ENCODE data around the gene MAP3K3. TPM values are rescaled to one million over a fixed set of nuclear protein-coding genes. Genes with fewer than 3 reads are reported as not detected.
"Not testable (repeated sequence)": the region's sequence is repeated elsewhere in the genome, so short reads cannot be mapped to it uniquely, and the experiment has no call there.

The MAP3K3 gene
- total RNA-seq, 2 donors from 2014 or later, result 28.3 to 54.2 TPM

- Mint-ChIP-seq H3K36me3 (peaks cover 22 to 28% of the 10 kb centered on the region in 2 donors), H3K27ac (peak overlapping the region; percentile 36 to 94), H3K9me3 (no peaks in the 10 kb centered on the region)
- DNase-seq (ENCODE audit: low spot score in 2 of 2) (no peak), ATAC-seq (no peak)
These were observed 82.0 kb downstream of the MAP3K3 start for GRCh38 chr17:63704259-63704576.

DNA sequence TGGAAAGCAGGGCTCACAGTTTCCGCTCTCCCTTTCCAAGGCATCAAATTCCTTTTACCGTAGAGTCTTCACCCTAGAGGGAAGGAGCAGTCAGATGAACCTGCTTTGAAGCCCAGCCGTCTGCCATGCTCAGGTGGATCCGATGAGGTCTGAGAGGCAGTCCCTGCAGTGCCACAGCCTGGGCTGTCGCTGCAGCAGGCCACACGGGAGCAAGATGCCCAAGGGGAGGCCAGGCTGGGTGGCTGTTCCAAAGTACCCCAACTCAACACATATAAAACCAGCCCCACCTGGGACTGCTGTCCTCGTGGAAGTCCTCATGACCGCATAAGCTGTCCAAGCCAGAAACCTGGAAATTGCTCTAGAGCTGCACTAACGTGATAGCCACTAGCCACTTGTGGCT lies 82.6 kb downstream of the MAP3K3 start:
- no peak for ATAC-seq
- DNase-seq (ENCODE audit: low spot score in 2 of 2), result no peak

GRCh38 chr17:63705657-63706056 lies 83.4 kb downstream of the MAP3K3 start:
- peaks cover 28 to 31% of the 10 kb centered on the region in 2 donors for H3K36me3 Mint-ChIP-seq

More for the DNA sequence above, 82.6 kb downstream of the MAP3K3 start:
- peak overlapping the region in 1 of 2 donors; percentile 69 for H3K27ac Mint-ChIP-seq
- peaks cover 28 to 31% of the 10 kb centered on the region in 2 donors for H3K36me3 Mint-ChIP-seq
- no peaks in the 10 kb centered on the region for H3K9me3 Mint-ChIP-seq

DNA sequence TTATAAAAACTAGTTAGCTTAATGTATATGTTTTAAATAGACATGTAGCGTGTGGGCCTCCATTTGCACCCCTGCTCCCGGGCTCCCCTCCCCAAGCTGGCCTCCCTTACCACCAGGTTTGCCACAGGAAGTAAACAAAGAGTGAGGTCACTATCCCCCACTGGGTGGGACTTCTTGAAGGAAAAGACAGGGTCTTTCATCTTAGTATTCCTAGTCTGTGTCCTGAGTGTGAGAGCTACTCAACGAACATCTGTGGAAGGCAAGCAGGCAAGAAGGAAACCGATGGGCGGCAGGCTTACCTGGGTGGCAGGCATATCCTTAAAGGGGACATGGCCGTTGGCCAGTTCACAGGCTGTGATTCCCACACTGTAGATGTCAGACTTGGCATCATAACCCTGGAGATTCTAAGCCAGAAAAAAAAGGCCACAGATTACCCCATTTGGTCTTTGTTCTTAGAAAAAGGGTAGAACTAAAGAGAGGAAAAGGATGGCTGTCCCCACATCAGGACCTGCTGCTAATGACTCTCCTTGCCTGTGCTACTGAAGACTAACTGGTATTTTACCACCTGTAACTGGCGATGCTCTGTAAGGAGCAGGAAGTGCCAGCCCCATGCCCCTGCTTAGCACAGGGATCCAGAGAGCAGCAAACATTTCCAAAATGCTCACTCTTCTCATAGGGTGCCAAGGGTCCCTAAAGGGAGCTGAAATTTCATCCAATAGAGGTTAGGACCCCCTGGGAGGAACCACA lies 84.3 kb downstream of the MAP3K3 start:
- H3K36me3 Mint-ChIP-seq, result peaks cover 22 to 27% of the 10 kb centered on the region in 2 donors
- no peak for DNase-seq (ENCODE audit: low spot score in 2 of 2)
- H3K9me3 Mint-ChIP-seq, result no peaks in the 10 kb centered on the region
- peak overlapping the region in 1 of 2 donors; percentile 69 for H3K27ac Mint-ChIP-seq
- ATAC-seq, result no peak

More at GRCh38 chr17:63705657-63706056, 83.4 kb downstream of the MAP3K3 start:
- DNase-seq (ENCODE audit: low spot score in 2 of 2) (no peak), ATAC-seq (no peak)
- Mint-ChIP-seq H3K27ac (peak overlapping the region; percentile 6 to 69), H3K9me3 (no peaks in the 10 kb centered on the region)

- peaks cover 21 to 23% of the 10 kb centered on the region in 2 donors for H3K36me3 Mint-ChIP-seq
- H3K9me3 Mint-ChIP-seq, result no peaks in the 10 kb centered on the region
- DNase-seq (ENCODE audit: low spot score in 2 of 2) (no peak), ATAC-seq (no peak)
- peak overlapping the region in 1 of 2 donors; percentile 69 for H3K27ac Mint-ChIP-seq
These were observed 84.9 kb downstream of the MAP3K3 start for GRCh38 chr17:63707151-63707550.

DNA sequence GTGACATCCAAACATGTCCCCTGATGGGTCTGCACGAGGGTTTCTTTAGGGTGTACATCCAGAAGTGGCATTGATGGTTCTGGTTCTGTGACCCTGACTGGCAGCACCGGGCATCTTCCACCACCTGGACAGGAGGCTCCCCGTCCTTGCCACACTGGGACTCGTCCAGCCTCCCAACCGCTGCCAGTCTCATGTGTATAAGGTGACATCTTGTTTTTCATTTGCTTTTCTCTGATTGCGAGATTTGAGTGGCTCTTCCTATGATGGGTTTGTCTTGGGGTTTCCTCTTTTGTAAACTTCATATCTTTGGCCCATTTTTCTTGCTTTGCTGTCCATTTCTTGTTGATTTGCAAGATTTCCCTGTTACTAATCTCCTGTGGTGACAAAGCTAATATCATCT lies 86.9 kb downstream of the MAP3K3 start:
- Mint-ChIP-seq H3K36me3 (peaks cover 12 to 13% of the 10 kb centered on the region in 2 donors), H3K9me3 (no peaks in the 10 kb centered on the region), H3K27ac (peak overlapping the region; percentile 37 to 69)
- no peak for ATAC-seq
- DNase-seq (ENCODE audit: low spot score in 2 of 2), result no peak

DNA sequence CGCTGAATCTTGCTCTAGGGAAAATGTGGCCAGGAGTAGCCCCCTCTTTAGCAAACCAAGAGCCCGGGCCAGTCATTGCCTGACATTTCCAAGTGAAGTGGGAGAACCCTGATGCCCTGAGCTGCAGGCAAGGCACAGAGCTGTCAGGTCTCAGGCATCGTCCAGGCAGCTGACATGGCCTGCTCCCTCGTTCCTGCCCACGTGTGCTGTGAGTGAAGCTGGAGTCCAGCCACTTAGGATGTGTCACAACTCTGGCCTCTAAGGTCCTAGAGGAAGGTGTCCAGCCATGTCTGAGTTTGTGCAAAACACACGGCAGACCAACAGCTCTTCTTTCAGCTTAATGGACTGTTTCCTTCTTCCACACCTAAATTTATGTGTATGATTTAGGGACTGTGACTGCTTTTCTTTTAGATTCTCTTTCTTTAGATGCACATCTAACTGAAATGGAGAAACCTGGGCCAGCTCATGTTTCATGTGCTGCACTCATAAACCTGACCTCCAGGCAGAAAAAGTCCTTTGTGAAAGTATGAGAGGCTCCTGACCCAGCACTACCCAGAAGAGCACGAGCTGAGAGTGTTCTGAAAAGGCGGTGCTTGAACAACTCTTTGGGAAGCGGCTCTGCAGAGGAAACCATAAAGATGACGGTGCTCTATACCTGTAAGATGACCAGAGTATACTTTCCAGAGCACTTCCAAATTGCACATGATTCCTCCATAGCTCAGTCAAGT lies 92.5 kb downstream of the MAP3K3 start:
- no peak for DNase-seq (ENCODE audit: low spot score in 2 of 2)
- no peak for ATAC-seq
- Mint-ChIP-seq H3K36me3 (peaks cover 1 to 5% of the 10 kb centered on the region in 2 donors), H3K9me3 (no peaks in the 10 kb centered on the region), H3K27ac (peak overlapping the region; percentile 37 to 51)

- no peak overlapping the region for H3K27ac Mint-ChIP-seq
- no peaks in the 10 kb centered on the region for H3K9me3 Mint-ChIP-seq
- no peak for DNase-seq (ENCODE audit: low spot score in 2 of 2)
- H3K36me3 Mint-ChIP-seq, result peaks cover 0 to 5% of the 10 kb centered on the region in 2 donors
- ATAC-seq, result no peak
These were observed 94.2 kb downstream of the MAP3K3 start for GRCh38 chr17:63716426-63716825.

GRCh38 chr17:63718988-63719387 lies 96.8 kb downstream of the MAP3K3 start:
- peak overlapping the region in 1 of 2 donors; percentile 16 for H3K27ac Mint-ChIP-seq
- no peaks in the 10 kb centered on the region for H3K9me3 Mint-ChIP-seq
- peaks cover 0 to 5% of the 10 kb centered on the region in 2 donors for H3K36me3 Mint-ChIP-seq
- DNase-seq (ENCODE audit: low spot score in 2 of 2), result no peak
- ATAC-seq, result no peak

DNA sequence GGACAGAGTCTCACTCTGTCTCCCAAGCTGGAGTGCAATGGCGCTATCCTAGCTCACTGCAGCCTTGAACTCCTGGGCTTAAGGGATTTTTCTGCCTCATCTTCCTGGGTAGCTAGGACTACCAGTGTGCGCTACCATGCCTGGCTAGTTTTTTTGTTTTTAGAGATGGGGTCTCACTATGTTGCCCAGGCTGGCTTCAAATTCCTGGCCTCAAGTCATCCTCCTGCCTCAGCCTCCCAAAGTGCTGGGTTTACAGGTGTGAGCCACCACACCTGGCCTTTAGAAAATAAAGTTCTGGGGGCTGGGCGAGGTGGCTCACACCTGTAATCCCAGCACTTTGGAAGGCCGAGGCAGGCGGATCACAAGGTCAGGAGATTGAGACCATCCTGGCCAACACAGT lies 98.0 kb downstream of the MAP3K3 start:
- H3K36me3 Mint-ChIP-seq; H3K27ac Mint-ChIP-seq; DNase-seq (ENCODE audit: low spot score in 2 of 2); ATAC-seq; H3K9me3 Mint-ChIP-seq: not testable (repeated sequence)

DNA sequence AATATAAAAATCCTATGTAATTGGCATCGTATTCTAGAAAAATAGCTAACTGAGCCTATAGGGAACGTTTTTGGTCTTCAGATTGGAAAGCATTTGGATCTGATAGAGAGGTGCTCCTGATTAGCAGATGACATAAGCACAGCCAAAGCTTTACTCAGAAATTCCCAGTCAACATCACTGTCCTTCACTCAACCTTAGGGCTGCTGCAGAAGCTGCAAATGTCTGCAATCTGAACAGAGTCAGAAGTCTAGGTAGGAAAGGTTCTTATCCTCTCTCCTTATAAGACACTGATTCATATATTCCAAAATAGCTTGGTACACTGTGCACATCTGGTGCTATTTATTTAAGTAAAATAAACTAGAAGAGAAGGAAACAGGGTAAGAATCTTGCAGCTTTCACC lies 100.2 kb downstream of the MAP3K3 start:
- ATAC-seq (no peak), DNase-seq (ENCODE audit: low spot score in 2 of 2) (no peak)
- no peak overlapping the region for H3K27ac Mint-ChIP-seq

GRCh38 chr17:63735691-63736090 lies 113.5 kb downstream of the MAP3K3 start:
- no peak for DNase-seq (ENCODE audit: low spot score in 2 of 2)
- Mint-ChIP-seq H3K36me3 (peaks cover 3 to 9% of the 10 kb centered on the region in 2 donors), H3K9me3 (no peaks in the 10 kb centered on the region), H3K27ac (no peak overlapping the region)
- ATAC-seq, result no peak

More for the DNA sequence above, 100.2 kb downstream of the MAP3K3 start:
- Mint-ChIP-seq H3K36me3 (no peaks in the 10 kb centered on the region), H3K9me3 (no peaks in the 10 kb centered on the region)

DNA sequence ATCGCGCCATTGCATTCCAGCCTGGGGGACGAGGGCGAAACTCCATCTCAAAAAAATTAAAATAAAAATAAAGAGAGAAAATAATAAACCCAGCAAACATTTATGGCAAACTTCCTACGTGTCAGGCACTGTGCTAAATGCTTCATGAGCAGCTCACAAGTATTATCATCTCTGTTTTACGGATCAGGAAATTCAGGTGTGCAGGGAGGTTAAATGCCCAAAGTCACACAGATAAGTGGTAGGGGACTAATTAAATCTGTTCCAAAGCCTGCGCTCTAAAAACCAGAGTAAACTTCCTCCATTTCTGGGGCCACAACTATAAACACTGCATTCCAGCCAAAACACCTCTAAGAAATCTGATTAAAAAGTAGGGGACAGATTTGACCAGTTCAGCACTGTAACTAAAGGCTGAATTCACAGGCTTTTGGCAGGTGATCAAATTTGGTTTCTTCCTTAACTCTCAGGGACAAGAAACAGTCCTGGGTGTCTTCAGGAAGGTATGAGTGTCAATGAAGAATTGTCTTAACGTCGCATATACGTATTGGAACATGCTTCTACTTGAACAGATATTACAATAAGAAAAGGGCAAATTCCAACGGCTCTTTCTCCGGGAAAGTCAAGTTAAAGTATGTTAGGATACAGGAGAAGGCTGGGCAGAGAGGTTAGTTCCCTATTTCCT lies 118.4 kb downstream of the MAP3K3 start:
- ATAC-seq (no peak), DNase-seq (ENCODE audit: low spot score in 2 of 2) (no peak)
- Mint-ChIP-seq H3K36me3 (peaks cover 10 to 15% of the 10 kb centered on the region in 2 donors), H3K27ac (peak overlapping the region; percentile 91 to 99), H3K9me3 (no peaks in the 10 kb centered on the region)

- ATAC-seq (peak in 1 of 2 donors; percentile 13), DNase-seq (ENCODE audit: low spot score in 2 of 2) (no peak)
- H3K36me3 Mint-ChIP-seq, result peaks cover 10 to 15% of the 10 kb centered on the region in 2 donors
These were observed 118.9 kb downstream of the MAP3K3 start for GRCh38 chr17:63741143-63741407.

DNA sequence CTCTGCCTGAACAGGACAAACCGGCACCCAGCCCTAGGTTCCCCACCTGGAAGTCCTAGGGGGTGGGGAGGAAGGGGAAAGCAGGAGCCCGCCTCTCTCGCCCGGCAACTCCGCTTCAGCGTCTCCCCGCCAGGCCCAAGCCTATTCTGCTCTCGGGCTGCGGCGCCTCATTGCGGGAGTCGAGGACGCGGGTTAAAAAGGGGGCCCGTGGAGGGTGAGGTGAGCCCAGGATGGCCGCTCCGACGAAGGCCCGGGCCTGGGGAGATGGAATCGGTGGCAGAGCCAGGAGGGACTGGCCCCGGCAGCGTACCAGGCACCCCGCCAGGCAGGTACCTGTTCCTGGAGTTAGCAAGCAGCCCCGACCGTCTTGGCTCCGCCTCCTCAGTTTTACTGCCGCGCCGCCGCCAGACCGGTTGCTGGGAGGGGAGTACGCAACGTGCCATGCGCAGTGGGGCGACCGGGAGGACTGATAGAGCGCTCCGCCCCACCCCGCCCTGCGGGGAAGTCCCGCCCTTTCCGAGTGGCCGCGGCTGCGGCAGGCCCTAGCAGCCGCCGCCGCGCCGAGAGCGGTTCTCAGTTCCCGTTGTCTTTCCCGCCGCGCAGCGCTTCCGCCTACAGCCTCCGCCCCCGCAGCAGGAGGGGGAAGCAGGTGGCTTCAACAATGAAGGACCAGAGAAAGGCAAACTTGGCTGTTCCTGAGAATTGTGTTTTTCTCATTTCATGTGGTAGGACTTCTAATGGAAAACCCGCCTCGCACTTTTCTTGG lies 119.4 kb downstream of the MAP3K3 start, which contains the start of gene STRADA:
TSS of gene STRADA (minus strand) at position 392 of the 766 bp plus-strand sequence. CDS start 13,430 bp downstream, outside the sequence.
- H3K36me3 Mint-ChIP-seq, result peaks cover 10 to 15% of the 10 kb centered on the region in 2 donors
- H3K27ac Mint-ChIP-seq, result peak within 1 kb of the TSS; percentile 91 to 99
- DNase-seq (ENCODE audit: low spot score in 2 of 2) (peak; percentile 98 to 99), ATAC-seq (peak; percentile 91 to 96)
- H3K9me3 Mint-ChIP-seq, result no peaks in the 10 kb centered on the region

More at GRCh38 chr17:63741143-63741407, 118.9 kb downstream of the MAP3K3 start:
- Mint-ChIP-seq H3K27ac (peak overlapping the region; percentile 91 to 99), H3K9me3 (no peaks in the 10 kb centered on the region)

All from activated naive CD4-positive, alpha-beta T cell treated with anti-CD3 and anti-CD28 coated beads, Interleukin-2, amount 50 U/mL, for 72 hours (primary cell).